Fibroblast of lung (primary cell): Measurements from ENCODE around the gene PRKCD.

ENCODE experiments used
- EZH2 ChIP-seq: IDR thresholded peaks from 2 replicates; pipeline ENCODE4 v1.5.1; 2012; ENCODE audit warnings: low read length, control low read depth, mild to moderate bottlenecking; ENCODE audit errors: missing control alignments
- TF ChIP-seq, protein P1 (sequence below), 2 donors: IDR thresholded peaks in 1 of 2; conservative IDR thresholded peaks in 1 of 2; 1 replicate in 1 of 2; 2 replicates in 1 of 2; pipeline ENCODE4 v1.5.1; 2011 to 2012; ENCODE audit warnings: low read length in 2 of 2, control low read depth in 1 of 2, inconsistent platforms in 1 of 2, low read depth in 1 of 2, mild to moderate bottlenecking in 1 of 2

DNA sequence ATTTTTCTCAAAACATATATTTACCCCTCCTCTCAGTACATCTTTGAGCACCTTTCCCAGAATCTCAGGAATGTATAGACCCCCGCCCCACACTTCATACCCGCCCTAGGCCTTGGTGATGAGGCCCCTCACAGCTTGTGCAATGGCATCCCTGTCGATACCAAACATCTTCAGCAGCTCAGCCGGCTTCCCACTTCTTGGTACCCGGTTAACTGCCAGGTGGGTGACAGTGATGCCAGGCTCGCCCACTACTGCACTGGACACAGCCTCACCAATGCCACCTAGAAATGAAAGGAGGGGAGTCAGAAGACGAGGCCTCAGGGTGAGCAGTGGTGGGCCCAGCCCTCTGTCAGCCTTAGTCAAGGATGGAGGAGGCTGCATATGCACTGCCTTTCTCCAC, 64.6 kb downstream of the PRKCD start:
- TF ChIP-seq, protein P1, sequence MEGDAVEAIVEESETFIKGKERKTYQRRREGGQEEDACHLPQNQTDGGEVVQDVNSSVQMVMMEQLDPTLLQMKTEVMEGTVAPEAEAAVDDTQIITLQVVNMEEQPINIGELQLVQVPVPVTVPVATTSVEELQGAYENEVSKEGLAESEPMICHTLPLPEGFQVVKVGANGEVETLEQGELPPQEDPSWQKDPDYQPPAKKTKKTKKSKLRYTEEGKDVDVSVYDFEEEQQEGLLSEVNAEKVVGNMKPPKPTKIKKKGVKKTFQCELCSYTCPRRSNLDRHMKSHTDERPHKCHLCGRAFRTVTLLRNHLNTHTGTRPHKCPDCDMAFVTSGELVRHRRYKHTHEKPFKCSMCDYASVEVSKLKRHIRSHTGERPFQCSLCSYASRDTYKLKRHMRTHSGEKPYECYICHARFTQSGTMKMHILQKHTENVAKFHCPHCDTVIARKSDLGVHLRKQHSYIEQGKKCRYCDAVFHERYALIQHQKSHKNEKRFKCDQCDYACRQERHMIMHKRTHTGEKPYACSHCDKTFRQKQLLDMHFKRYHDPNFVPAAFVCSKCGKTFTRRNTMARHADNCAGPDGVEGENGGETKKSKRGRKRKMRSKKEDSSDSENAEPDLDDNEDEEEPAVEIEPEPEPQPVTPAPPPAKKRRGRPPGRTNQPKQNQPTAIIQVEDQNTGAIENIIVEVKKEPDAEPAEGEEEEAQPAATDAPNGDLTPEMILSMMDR (conservative IDR thresholded peaks at IDR 0.05 in 1 of 2, IDR thresholded peaks at IDR 0.05 in 1 of 2; ENCODE audit: low read depth in 1 of 2, low read length in 2 of 2): no peak
- no peak for TF ChIP-seq EZH2
